CD4-positive, alpha-beta T cell treated with Interleukin-17A for 1 hour (primary cell): ENCODE data around the gene NR1H3.

Experiments
- DNase-seq: peaks from one replicate; pipeline ENCODE4 v3.0.0-alpha.2; 2020

NR1H3 gene

DNA sequence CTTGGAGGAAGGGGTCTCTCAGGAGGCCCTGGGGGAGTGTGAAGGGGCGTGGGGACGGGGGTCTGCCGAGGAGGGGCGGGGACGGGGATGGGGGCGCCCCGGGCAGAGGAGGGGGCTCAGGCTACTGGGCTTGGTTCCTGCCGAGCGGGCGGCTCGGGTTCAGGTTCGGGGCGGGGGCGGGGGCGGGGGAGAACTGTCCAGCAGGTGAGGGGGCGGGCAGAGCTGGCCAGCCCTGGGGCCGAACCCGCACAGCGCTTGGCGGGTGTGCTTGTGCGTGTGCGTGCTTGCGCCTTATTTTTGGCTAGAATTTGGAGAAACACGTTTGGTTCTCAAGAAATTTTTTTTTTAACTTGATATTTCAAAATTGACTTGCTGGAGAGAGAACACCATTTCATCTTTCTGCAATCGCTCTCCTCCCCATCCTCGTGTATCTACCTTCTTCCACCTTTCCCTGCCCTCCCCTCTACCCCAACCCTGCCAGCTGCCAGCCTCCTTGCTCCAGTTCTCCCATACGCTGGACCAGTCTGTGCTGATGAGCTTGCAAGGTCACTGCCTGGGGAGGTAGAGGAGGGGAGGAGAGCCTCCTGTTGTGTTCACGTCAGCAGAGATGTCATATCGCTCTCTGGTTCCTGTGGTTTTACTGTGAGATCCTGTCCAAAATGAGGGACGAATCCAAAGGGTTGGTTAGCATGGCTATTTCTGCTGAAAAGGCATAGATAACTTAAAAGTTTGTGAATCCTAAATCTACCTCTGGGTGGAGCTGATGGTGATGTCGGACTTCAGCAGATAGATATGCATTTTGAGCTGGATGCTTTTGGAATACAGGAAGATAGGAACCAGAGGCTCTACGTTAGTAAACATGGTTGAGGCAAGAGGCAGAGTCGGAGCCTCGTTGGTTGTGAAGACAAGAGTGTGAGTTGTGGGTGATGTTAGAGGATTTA, 12.8 kb downstream of the NR1H3 start:
- peak; percentile 57 for DNase-seq

DNA sequence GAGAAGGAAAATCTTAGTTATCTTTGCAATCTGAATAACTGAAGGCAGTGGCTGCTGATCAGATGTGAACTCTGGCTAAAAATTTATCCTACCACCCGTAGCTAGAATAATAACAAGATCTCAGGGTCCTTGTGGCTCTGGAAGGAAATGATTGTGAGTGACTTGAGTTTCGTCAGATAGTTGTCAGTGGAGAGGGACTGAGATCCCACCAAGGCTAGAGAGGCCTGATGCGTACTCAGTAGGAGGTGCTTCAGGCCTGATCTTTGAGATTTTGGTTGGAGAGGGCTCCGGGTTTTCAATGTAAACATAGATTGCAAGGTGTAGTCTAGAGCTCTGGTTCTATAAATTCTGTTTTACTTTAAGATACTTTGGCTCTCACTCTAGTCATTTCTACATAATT, 13.5 kb downstream of the NR1H3 start:
- DNase-seq = peak; percentile 22

GRCh38 chr11:47271961-47272661, 14.3 kb downstream of the NR1H3 start:
- DNase-seq = no peak

- no peak for DNase-seq
These were observed 14.9 kb downstream of the NR1H3 start for GRCh38 chr11:47272706-47273105.

DNA sequence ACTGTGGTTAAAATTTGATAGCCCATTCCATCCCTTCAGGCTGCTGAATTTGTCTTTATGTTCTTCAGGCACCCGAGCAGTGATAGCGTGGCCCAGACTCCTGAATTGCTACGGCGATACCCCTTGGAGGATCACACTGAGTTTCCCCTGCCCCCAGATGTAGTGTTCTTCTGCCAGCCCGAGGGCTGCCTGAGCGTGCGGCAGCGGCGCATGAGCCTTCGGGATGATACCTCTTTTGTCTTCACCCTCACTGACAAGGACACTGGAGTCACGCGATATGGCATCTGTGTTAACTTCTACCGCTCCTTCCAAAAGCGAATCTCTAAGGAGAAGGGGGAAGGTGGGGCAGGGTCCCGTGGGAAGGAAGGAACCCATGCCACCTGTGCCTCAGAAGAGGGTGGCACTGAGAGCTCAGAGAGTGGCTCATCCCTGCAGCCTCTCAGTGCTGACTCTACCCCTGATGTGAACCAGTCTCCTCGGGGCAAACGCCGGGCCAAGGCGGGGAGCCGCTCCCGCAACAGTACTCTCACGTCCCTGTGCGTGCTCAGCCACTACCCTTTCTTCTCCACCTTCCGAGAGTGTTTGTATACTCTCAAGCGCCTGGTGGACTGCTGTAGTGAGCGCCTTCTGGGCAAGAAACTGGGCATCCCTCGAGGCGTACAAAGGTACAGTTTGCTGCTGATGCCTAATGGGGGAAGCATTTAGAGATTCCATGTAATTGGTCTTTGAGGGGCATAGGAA, 16.9 kb downstream of the NR1H3 start:
- no peak for DNase-seq

DNA sequence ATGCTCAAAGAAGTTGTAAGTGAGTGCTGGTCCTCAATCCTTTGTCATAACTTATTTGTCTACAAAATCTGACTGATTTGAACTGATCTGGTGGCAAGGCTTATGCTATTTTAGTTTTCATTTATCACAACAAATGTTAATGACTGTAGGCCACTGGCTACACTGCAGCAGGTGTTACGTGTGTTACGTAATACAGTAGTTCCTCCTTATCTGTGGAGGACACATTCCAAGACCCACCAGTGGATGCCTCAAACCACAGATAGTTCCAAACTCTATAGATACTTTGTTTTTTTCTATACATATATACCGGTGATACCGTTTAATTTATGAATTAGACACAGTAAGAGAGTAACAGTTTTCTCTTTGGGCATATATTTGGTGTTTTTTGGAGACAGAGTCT, 19.1 kb downstream of the NR1H3 start:
- no peak for DNase-seq

- DNase-seq = no peak
These were observed 20.3 kb downstream of the NR1H3 start for GRCh38 chr11:47278058-47278457.

DNA sequence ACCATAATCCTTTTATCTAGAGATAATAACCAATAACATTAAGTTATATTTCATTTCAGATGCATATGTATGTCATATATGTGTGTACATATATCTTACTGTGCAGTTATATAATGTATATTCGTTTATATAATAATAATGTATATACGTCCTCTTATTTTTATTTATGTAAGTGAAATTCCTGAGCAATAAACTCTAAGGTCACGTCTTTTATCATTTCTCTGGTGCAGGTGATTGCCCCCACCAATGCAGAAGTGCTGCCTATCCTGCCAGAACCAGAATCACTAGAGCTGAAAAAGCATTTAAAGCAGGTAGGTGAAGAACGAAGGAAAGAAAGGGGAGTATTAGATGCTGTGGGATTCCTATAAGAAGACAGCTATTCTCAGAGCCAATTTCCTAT, 21.0 kb downstream of the NR1H3 start:
- no peak for DNase-seq

GRCh38 chr11:47280099-47280498, 22.3 kb downstream of the NR1H3 start:
- DNase-seq = no peak

GRCh38 chr11:47280860-47281259, 23.1 kb downstream of the NR1H3 start:
- DNase-seq = no peak

- DNase-seq = no peak
These were observed 24.7 kb downstream of the NR1H3 start for GRCh38 chr11:47282462-47282861.

DNA sequence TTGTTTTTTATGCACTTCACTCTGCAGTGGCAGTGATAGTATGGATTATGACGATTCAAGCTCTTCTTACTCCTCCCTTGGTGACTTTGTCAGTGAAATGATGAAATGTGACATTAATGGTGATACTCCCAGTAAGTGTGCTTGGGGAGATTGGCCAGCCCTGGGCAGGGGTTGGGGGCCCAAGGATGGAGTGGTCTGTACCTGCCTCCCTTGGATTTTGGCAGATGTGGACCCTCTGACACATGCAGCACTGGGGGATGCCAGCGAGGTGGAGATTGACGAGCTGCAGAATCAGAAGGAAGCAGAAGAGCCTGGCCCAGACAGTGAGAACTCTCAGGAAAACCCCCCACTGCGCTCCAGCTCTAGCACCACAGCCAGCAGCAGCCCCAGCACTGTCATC, 26.4 kb downstream of the NR1H3 start:
- no peak for DNase-seq

- DNase-seq = no peak
These were observed 28.4 kb downstream of the NR1H3 start for GRCh38 chr11:47285969-47286770.

GRCh38 chr11:47288066-47288465, 30.3 kb downstream of the NR1H3 start:
- DNase-seq = no peak

GRCh38 chr11:47289856-47290255, 32.1 kb downstream of the NR1H3 start:
- DNase-seq = no peak

DNA sequence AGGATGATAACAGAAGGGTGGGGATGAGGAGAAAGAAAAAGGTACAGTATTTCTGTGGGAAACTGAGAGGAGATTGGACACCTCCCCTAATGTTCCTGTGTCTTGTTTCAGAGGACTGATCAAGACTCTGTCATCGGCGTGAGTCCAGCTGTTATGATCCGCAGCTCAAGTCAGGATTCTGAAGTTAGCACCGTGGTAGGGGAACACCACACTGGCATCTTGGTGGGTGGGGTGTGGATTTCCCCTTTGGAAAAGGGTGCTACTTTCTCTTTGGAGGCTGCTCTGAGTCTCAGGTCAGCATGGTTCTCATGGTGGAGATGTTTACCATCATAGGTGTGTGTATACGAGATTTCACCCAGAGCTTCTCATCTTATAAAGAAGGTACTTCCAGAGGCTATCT, 37.6 kb downstream of the NR1H3 start:
- no peak for DNase-seq

DNA sequence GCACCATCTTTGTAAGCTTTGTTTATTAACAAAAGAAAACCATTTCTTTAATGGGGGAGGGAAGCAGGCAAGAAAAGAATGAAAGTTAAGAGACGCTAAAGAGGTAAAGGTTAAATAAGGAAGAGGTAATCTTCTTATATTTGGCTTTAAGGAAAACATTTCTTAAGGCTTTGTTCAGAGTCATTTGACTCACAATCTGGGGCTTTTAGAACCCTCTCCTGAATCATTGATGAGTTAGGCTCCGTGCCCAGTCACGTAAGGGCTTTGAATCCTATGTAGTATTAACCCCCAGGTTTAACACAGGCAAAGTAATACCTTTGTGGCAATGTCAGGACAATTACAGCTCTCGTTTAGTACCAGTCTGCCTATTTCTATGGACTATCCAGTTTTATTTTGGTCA, 38.2 kb downstream of the NR1H3 start:
- no peak for DNase-seq

DNA sequence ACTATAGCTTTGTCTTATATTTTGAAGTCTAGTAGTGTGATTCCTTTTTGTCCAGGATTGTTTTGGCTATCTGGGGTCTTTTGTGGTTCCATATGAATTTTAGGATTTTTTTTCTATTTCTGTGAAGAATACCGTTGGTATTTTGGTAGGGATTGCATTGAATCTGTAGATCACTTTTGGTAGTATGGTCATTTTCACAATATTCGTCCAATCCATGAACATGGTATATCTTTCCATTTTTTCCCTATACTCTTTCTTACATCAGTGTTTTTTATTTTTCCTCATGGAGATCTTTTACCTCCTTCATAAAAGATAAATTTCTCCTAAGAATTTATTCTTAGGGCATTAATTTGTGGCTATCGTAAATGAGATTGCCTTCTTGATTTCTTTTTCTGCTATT, 41.3 kb downstream of the NR1H3 start:
- no peak for DNase-seq

GRCh38 chr11:47302853-47303252, 45.1 kb downstream of the NR1H3 start:
- no peak for DNase-seq

- DNase-seq = no peak
These were observed 48.1 kb downstream of the NR1H3 start for GRCh38 chr11:47305734-47306483.

GRCh38 chr11:47306484-47306844, 48.7 kb downstream of the NR1H3 start:
- no peak for DNase-seq
